ENCODE measurements around the gene EPHA6. TPM values are rescaled to one million over a fixed set of nuclear protein-coding genes. Genes with fewer than 3 reads are reported as not detected.
"Not testable (repeated sequence)": the region's sequence is repeated elsewhere in the genome, so short reads cannot be mapped to it uniquely, and the experiment has no call there.

The EPHA6 gene
- total and polyA plus RNA-seq, 2 experiments from 2014 or later = not detected

DNA sequence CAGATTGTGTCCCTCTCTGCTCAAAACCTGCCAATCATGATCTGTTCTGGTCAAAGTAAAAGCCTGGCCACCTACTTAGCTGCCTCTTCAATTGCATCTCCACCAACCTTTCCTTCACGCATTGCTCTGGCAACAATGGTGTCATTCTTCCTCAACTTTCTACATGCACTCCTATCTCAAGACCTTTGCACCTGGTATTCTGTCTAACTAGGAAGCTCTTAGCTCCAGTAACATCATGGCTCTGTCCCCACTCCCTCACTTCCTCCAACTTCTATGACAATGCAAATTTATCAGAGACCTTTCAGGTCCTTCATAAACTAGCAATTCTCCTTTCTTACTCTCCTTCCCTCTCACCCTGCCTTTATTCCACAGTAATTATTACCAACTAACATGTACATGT is 682.7 kb downstream of the EPHA6 start:
- Histone ChIP-seq H3K9me3 (ENCODE audit: low read depth) (no peaks in the 10 kb centered on the region), H3K27me3 (replicated peaks; ENCODE audit: insufficient read depth) (no peaks in the 10 kb centered on the region), H3K79me2 (ENCODE audit: insufficient read depth) (no peaks in the 10 kb centered on the region), H3K4me1 (ENCODE audit: insufficient read depth) (no peaks in the 10 kb centered on the region), H3K36me3 (ENCODE audit: low read depth) (no peaks in the 10 kb centered on the region), H3K27ac (no peak overlapping the region), H3F3A (ENCODE audit: insufficient read depth) (no peaks in the 10 kb centered on the region), H3K4me2 (ENCODE audit: unreplicated experiment) (no peak overlapping the region), H3K9ac (no peak overlapping the region), H3K4me3 (no peak overlapping the region), H4K20me1 (ENCODE audit: insufficient read depth) (no peaks in the 10 kb centered on the region; the same call in 1 of the 2 replicates), H2AFZ (no peak overlapping the region), H3K9me2 (ENCODE audit: insufficient read depth) (no peaks in the 10 kb centered on the region)
- no peak for TF ChIP-seq EZH2phosphoT487 (IDR thresholded peaks at IDR 0.05; ENCODE audit: insufficient read depth, low read depth)
- no peak for TF ChIP-seq EZH2 (IDR thresholded peaks at IDR 0.05; ENCODE audit: insufficient read depth, poor library complexity, severe bottlenecking)
- DNase-seq = no peak
- WGBS, 2 experiments (ENCODE audit: low coverage in 1 of 2, low lambda C conversion rate in 2 of 2, missing lambda C conversion rate in 2 of 2) = 17 to 18% methylated on average over 1 of the region's 1 CpG
- in situ Hi-C loops (cut with MboI) = no loop called here

DNA sequence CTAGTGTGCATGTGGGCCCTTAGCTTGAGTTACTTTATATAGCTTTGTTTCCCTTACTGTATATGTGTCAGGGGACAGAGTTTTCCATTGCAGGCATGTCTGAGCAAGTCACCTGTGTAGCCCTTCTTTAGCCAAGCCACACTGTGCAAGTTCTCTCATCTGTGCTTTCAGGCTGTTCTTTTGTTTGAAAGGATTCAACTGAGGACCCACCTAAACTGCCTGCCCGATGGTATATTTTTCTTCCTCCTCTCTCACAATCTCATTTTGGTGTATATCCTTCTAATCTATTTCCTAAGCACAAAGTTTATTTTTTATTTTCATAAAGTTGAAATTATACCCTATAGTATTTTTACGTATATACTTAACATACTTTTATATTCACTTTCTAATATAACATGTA is 690.1 kb downstream of the EPHA6 start:
- H3K4me2 ChIP-seq (ENCODE audit: unreplicated experiment) = no peak overlapping the region
- in situ Hi-C loops (cut with MboI) = no loop called here
- no peak overlapping the region for H2AFZ ChIP-seq
- no peaks in the 10 kb centered on the region for H3K27me3 ChIP-seq (replicated peaks; ENCODE audit: insufficient read depth)
- H3K27ac ChIP-seq = no peak overlapping the region
- no peak for TF ChIP-seq EZH2phosphoT487 (IDR thresholded peaks at IDR 0.05; ENCODE audit: insufficient read depth, low read depth)
- no peak for TF ChIP-seq EZH2 (IDR thresholded peaks at IDR 0.05; ENCODE audit: insufficient read depth, poor library complexity, severe bottlenecking)
- WGBS, 2 experiments (ENCODE audit: low coverage in 1 of 2, low lambda C conversion rate in 2 of 2, missing lambda C conversion rate in 2 of 2) = 47 to 52% methylated on average over 2 of the region's 2 CpGs
- no peaks in the 10 kb centered on the region for H3K9me3 ChIP-seq (ENCODE audit: low read depth)
- no peaks in the 10 kb centered on the region for H3F3A ChIP-seq (ENCODE audit: insufficient read depth)
- H4K20me1 ChIP-seq (ENCODE audit: insufficient read depth) = no peaks in the 10 kb centered on the region
- no peaks in the 10 kb centered on the region for H3K4me1 ChIP-seq (ENCODE audit: insufficient read depth)
- no peaks in the 10 kb centered on the region for H3K79me2 ChIP-seq (ENCODE audit: insufficient read depth)
- no peak overlapping the region for H3K9ac ChIP-seq
- H3K4me3 ChIP-seq = no peak overlapping the region
- H3K9me2 ChIP-seq (ENCODE audit: insufficient read depth) = no peaks in the 10 kb centered on the region
- no peak for DNase-seq
- H3K36me3 ChIP-seq (ENCODE audit: low read depth) = no peaks in the 10 kb centered on the region

DNA sequence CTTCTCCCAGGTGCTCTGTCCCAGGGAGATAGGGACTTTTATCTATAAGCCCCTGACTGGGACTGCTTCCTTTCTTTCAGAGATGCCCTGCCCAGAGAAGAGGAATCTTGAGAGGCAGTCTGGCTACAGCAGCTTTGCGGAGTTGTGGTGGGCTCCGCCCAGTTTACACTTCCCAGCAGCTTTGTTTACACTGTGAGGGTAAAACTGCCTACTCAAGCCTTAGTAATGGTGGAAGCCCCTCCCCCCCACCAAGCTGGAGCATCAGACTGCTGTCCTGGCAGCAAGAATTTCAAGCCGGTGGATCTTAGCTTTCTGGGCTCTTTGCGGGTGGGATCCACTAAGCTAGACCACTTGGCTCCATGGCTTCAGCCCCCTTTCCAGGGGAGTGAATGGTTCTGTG is 696.4 kb downstream of the EPHA6 start:
- H3K9me3 ChIP-seq (ENCODE audit: low read depth) = no peaks in the 10 kb centered on the region
- no peaks in the 10 kb centered on the region for H3K9me2 ChIP-seq (ENCODE audit: insufficient read depth)
- WGBS, 2 experiments (ENCODE audit: low coverage in 1 of 2, low lambda C conversion rate in 2 of 2, missing lambda C conversion rate in 2 of 2) = 57 to 59% methylated on average over 4 of the region's 4 CpGs
- no peak for DNase-seq
- H2AFZ ChIP-seq = no peak overlapping the region
- no peaks in the 10 kb centered on the region for H3K4me1 ChIP-seq (ENCODE audit: insufficient read depth)
- no peaks in the 10 kb centered on the region for H3K36me3 ChIP-seq (ENCODE audit: low read depth)
- no peaks in the 10 kb centered on the region for H3K27me3 ChIP-seq (replicated peaks; ENCODE audit: insufficient read depth)
- H3K4me3 ChIP-seq = no peak overlapping the region
- H3K9ac ChIP-seq = no peak overlapping the region
- in situ Hi-C loops (cut with MboI) = no loop called here
- H4K20me1 ChIP-seq (ENCODE audit: insufficient read depth) = no peaks in the 10 kb centered on the region
- no peak for TF ChIP-seq EZH2phosphoT487 (IDR thresholded peaks at IDR 0.05; ENCODE audit: insufficient read depth, low read depth)
- no peak for TF ChIP-seq EZH2 (IDR thresholded peaks at IDR 0.05; ENCODE audit: insufficient read depth, poor library complexity, severe bottlenecking)
- H3K27ac ChIP-seq = no peak overlapping the region
- H3K79me2 ChIP-seq (ENCODE audit: insufficient read depth) = no peaks in the 10 kb centered on the region
- no peak overlapping the region for H3K4me2 ChIP-seq (ENCODE audit: unreplicated experiment)
- no peaks in the 10 kb centered on the region for H3F3A ChIP-seq (ENCODE audit: insufficient read depth)

DNA sequence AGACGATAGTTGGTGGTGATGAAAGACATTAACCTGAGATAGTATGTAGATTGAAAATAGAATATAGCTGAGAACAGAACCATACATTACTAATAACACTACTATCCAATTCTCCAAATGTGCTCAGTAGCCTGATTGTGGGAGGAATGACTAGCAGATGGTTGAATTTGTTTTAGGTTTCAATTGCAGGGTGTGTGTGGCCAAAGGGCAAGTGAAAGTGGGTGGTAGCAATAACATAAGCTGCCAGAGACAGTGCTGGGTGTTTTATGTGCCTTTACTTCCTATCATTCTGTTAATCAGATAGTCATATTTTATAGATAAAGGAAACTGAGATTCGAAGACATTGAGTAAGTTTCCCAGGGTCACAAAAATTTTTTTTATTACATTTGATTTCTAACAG is 700.7 kb downstream of the EPHA6 start:
- TF ChIP-seq EZH2phosphoT487 (IDR thresholded peaks at IDR 0.05; ENCODE audit: insufficient read depth, low read depth) (no peak), EZH2 (IDR thresholded peaks at IDR 0.05; ENCODE audit: insufficient read depth, poor library complexity, severe bottlenecking) (no peak)
- Histone ChIP-seq H2AFZ (no peak overlapping the region), H3K27me3 (replicated peaks; ENCODE audit: insufficient read depth) (no peaks in the 10 kb centered on the region), H4K20me1 (ENCODE audit: insufficient read depth) (no peaks in the 10 kb centered on the region), H3K9me2 (ENCODE audit: insufficient read depth) (no peaks in the 10 kb centered on the region), H3K4me1 (ENCODE audit: insufficient read depth) (no peaks in the 10 kb centered on the region), H3K9me3 (ENCODE audit: low read depth) (no peaks in the 10 kb centered on the region), H3K27ac (no peak overlapping the region), H3F3A (ENCODE audit: insufficient read depth) (no peaks in the 10 kb centered on the region), H3K36me3 (ENCODE audit: low read depth) (no peaks in the 10 kb centered on the region), H3K79me2 (ENCODE audit: insufficient read depth) (no peaks in the 10 kb centered on the region), H3K9ac (no peak overlapping the region), H3K4me3 (no peak overlapping the region), H3K4me2 (ENCODE audit: unreplicated experiment) (no peak overlapping the region)
- WGBS, 2 experiments (ENCODE audit: low coverage in 1 of 2, low lambda C conversion rate in 2 of 2, missing lambda C conversion rate in 2 of 2) = 8 to 10% methylated on average over 2 of the region's 2 CpGs
- no peak for DNase-seq
- in situ Hi-C loops (cut with MboI) = no loop called here

DNA sequence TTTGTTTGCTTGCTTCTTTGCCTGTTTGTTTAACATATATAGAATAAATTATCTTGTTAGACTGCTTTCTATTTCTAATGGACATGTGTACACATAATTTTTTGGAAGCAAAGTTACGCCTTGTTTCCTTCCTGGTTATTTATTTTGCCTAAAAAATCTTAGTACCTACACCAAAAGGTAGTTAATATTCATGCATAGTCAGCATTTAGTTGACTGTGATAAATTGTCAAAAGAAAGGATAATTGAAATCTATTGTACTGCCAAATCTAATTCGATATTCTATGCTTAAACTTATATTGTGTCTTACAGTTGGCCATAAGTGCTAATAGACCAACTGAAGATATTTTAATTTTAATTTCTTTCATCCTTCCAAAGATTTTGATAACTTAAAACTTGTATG is 716.3 kb downstream of the EPHA6 start:
- no peaks in the 10 kb centered on the region for H3K9me2 ChIP-seq (ENCODE audit: insufficient read depth)
- H4K20me1 ChIP-seq (ENCODE audit: insufficient read depth) = no peaks in the 10 kb centered on the region
- H3K36me3 ChIP-seq (ENCODE audit: low read depth) = no peaks in the 10 kb centered on the region
- no peaks in the 10 kb centered on the region for H3K79me2 ChIP-seq (ENCODE audit: insufficient read depth)
- H3K27me3 ChIP-seq (replicated peaks; ENCODE audit: insufficient read depth) = no peaks in the 10 kb centered on the region
- H3K4me1 ChIP-seq (ENCODE audit: insufficient read depth) = no peaks in the 10 kb centered on the region
- no peak overlapping the region for H3K4me3 ChIP-seq
- H3K27ac ChIP-seq = no peak overlapping the region
- H2AFZ ChIP-seq = no peak overlapping the region
- in situ Hi-C loops (cut with MboI) = no loop called here
- 5 to 9% methylated on average over 2 of the region's 2 CpGs for WGBS, 2 experiments (ENCODE audit: low coverage in 1 of 2, low lambda C conversion rate in 2 of 2, missing lambda C conversion rate in 2 of 2)
- H3K9ac ChIP-seq = no peak overlapping the region
- DNase-seq = no peak
- H3K9me3 ChIP-seq (ENCODE audit: low read depth) = no peaks in the 10 kb centered on the region
- no peaks in the 10 kb centered on the region for H3F3A ChIP-seq (ENCODE audit: insufficient read depth)
- TF ChIP-seq EZH2phosphoT487 (IDR thresholded peaks at IDR 0.05; ENCODE audit: insufficient read depth, low read depth) (no peak), EZH2 (IDR thresholded peaks at IDR 0.05; ENCODE audit: insufficient read depth, poor library complexity, severe bottlenecking) (no peak)
- no peak overlapping the region for H3K4me2 ChIP-seq (ENCODE audit: unreplicated experiment)

DNA sequence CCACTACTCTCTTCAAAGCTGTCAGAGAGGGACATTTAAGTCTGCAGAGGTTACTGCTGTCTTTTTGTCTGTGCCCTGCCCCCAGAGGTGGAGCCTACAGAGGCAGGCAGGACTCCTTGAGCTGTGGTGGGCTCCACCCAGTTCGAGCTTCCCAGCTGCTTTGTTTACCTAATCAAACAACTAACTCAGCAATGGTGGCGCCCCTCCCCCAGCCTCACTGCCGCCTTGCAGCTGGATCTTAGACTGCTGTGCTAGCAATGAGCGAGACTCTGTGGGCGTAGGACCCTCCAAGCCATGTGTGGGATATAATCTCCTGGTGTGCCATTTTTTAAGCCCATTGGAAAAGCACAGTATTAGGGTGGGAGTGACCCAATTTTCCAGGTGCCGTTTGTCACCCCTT is 733.2 kb downstream of the EPHA6 start:
- 22 to 30% methylated on average over 5 to 6 of the region's 6 CpGs for WGBS, 2 experiments (ENCODE audit: low coverage in 1 of 2, low lambda C conversion rate in 2 of 2, missing lambda C conversion rate in 2 of 2)
- H3K36me3 ChIP-seq (ENCODE audit: low read depth); H4K20me1 ChIP-seq (ENCODE audit: insufficient read depth); H3K9ac ChIP-seq; in situ Hi-C loops (cut with MboI); H3K9me2 ChIP-seq (ENCODE audit: insufficient read depth); H3K79me2 ChIP-seq (ENCODE audit: insufficient read depth); H3K4me2 ChIP-seq (ENCODE audit: unreplicated experiment); H3K27me3 ChIP-seq (replicated peaks; ENCODE audit: insufficient read depth); DNase-seq; H3K4me3 ChIP-seq; H3K27ac ChIP-seq; H2AFZ ChIP-seq; H3K4me1 ChIP-seq (ENCODE audit: insufficient read depth); H3F3A ChIP-seq (ENCODE audit: insufficient read depth); H3K9me3 ChIP-seq (ENCODE audit: low read depth): not testable (repeated sequence)

All from GM23248 (cell line).